Memory B cell (primary cell): ENCODE results near the gene JARID2.

Experiments used
- ATAC-seq: fragments of 150-1000 bp; cut with Tn5 transposase; 2 replicates; pipeline ENCODE4 v1.10.0; 2021; ENCODE audit warnings: low read depth, mild to moderate bottlenecking, moderate library complexity
- DNase-seq, 2 donors: peaks; one replicate each; pipeline ENCODE4 v3.0.0; 2022; ENCODE audit warnings: low spot score in 2 of 2
- H3K27ac Mint-ChIP-seq: one replicate; pipeline ENCODE4 v1.8.0; 2022; ENCODE audit warnings: mild to moderate bottlenecking, moderate library complexity, mixed read lengths
- H3K27me3 Mint-ChIP-seq: one replicate; pipeline ENCODE4 v1.8.0; 2022; ENCODE audit warnings: mixed read lengths
- H3K36me3 Mint-ChIP-seq: one replicate; pipeline ENCODE4 v1.8.0; 2022; ENCODE audit warnings: mild to moderate bottlenecking, mixed read lengths
- H3K4me1 Mint-ChIP-seq: one replicate; pipeline ENCODE4 v1.8.0; 2022; ENCODE audit warnings: mixed read lengths
- H3K4me3 Mint-ChIP-seq: one replicate; pipeline ENCODE4 v1.8.0; 2022; ENCODE audit warnings: mild to moderate bottlenecking, moderate library complexity, mixed read lengths
- H3K9me3 Mint-ChIP-seq: one replicate; pipeline ENCODE4 v1.8.0; 2022; ENCODE audit warnings: mixed read lengths

The JARID2 gene

GRCh38 chr6:15297895-15298590 is 52.2 kb downstream of the JARID2 start:
- DNase-seq = no peak
- ATAC-seq = no peak
- peaks cover 46% of the 10 kb centered on the region for H3K4me1 Mint-ChIP-seq
- H3K9me3 Mint-ChIP-seq = no peaks in the 10 kb centered on the region
- H3K4me3 Mint-ChIP-seq = no peak overlapping the region
- no peak overlapping the region for H3K27ac Mint-ChIP-seq
- H3K27me3 Mint-ChIP-seq = no peaks in the 10 kb centered on the region
- peaks cover 2% of the 10 kb centered on the region for H3K36me3 Mint-ChIP-seq

- Mint-ChIP-seq H3K36me3 (no peaks in the 10 kb centered on the region), H3K27me3 (no peaks in the 10 kb centered on the region), H3K4me1 (peaks cover 49% of the 10 kb centered on the region), H3K4me3 (peak overlapping the region; percentile 43), H3K27ac (peak overlapping the region; percentile 73), H3K9me3 (no peaks in the 10 kb centered on the region)
- DNase-seq = peak; percentile 55
- ATAC-seq = peak; percentile 99
Measured at GRCh38 chr6:15299430-15300131, 53.7 kb downstream of the JARID2 start.

GRCh38 chr6:15301179-15302006 is 55.5 kb downstream of the JARID2 start:
- ATAC-seq (no peak), DNase-seq (no peak)
- Mint-ChIP-seq H3K36me3 (no peaks in the 10 kb centered on the region), H3K27me3 (no peaks in the 10 kb centered on the region), H3K27ac (peak overlapping the region; percentile 35), H3K4me1 (peaks cover 60% of the 10 kb centered on the region), H3K9me3 (no peaks in the 10 kb centered on the region), H3K4me3 (peak overlapping the region; percentile 4)

GRCh38 chr6:15303162-15303919 is 57.5 kb downstream of the JARID2 start:
- ATAC-seq (no peak), DNase-seq (no peak)
- Mint-ChIP-seq H3K27ac (peak overlapping the region; percentile 26), H3K27me3 (no peaks in the 10 kb centered on the region), H3K9me3 (no peaks in the 10 kb centered on the region), H3K4me1 (peaks cover 65% of the 10 kb centered on the region), H3K36me3 (no peaks in the 10 kb centered on the region), H3K4me3 (no peak overlapping the region)

- Mint-ChIP-seq H3K27me3 (no peaks in the 10 kb centered on the region), H3K4me1 (peaks cover 68% of the 10 kb centered on the region), H3K36me3 (no peaks in the 10 kb centered on the region), H3K27ac (peak overlapping the region; percentile 26), H3K4me3 (no peak overlapping the region), H3K9me3 (no peaks in the 10 kb centered on the region)
- ATAC-seq = no peak
- DNase-seq = no peak
Measured at GRCh38 chr6:15303920-15304291, 58.0 kb downstream of the JARID2 start.

GRCh38 chr6:15304337-15305042 is 58.6 kb downstream of the JARID2 start:
- no peak for ATAC-seq
- Mint-ChIP-seq H3K4me3 (no peak overlapping the region), H3K27ac (no peak overlapping the region)

GRCh38 chr6:15305496-15305895 is 59.6 kb downstream of the JARID2 start:
- Mint-ChIP-seq H3K4me1 (peaks cover 64% of the 10 kb centered on the region), H3K36me3 (no peaks in the 10 kb centered on the region), H3K4me3 (peak overlapping the region; percentile 4), H3K27me3 (no peaks in the 10 kb centered on the region), H3K27ac (peak overlapping the region; percentile 69), H3K9me3 (no peaks in the 10 kb centered on the region)
- ATAC-seq (peak; percentile 46), DNase-seq (no peak)

More at GRCh38 chr6:15304337-15305042, 58.6 kb downstream of the JARID2 start:
- DNase-seq = no peak
- Mint-ChIP-seq H3K36me3 (no peaks in the 10 kb centered on the region), H3K9me3 (no peaks in the 10 kb centered on the region), H3K4me1 (peaks cover 67% of the 10 kb centered on the region), H3K27me3 (no peaks in the 10 kb centered on the region)

- H3K9me3 Mint-ChIP-seq = no peaks in the 10 kb centered on the region
- ATAC-seq (peak; percentile 11), DNase-seq (no peak)
- peak overlapping the region; percentile 69 for H3K27ac Mint-ChIP-seq
- no peaks in the 10 kb centered on the region for H3K36me3 Mint-ChIP-seq
- peaks cover 61% of the 10 kb centered on the region for H3K4me1 Mint-ChIP-seq
- H3K4me3 Mint-ChIP-seq = peak overlapping the region; percentile 24
- no peaks in the 10 kb centered on the region for H3K27me3 Mint-ChIP-seq
Measured at GRCh38 chr6:15305909-15306308, 60.0 kb downstream of the JARID2 start.

- peak overlapping the region; percentile 45 for H3K4me3 Mint-ChIP-seq
- no peaks in the 10 kb centered on the region for H3K9me3 Mint-ChIP-seq
- H3K36me3 Mint-ChIP-seq = no peaks in the 10 kb centered on the region
- DNase-seq = no peak
- peaks cover 61% of the 10 kb centered on the region for H3K4me1 Mint-ChIP-seq
- no peaks in the 10 kb centered on the region for H3K27me3 Mint-ChIP-seq
- peak overlapping the region; percentile 83 for H3K27ac Mint-ChIP-seq
- ATAC-seq = peak; percentile 52
Measured at GRCh38 chr6:15308435-15309213, 62.8 kb downstream of the JARID2 start.

- no peaks in the 10 kb centered on the region for H3K36me3 Mint-ChIP-seq
- no peak overlapping the region for H3K4me3 Mint-ChIP-seq
- H3K27ac Mint-ChIP-seq = peak overlapping the region; percentile 54
- no peaks in the 10 kb centered on the region for H3K27me3 Mint-ChIP-seq
- no peaks in the 10 kb centered on the region for H3K9me3 Mint-ChIP-seq
- no peak for DNase-seq
- H3K4me1 Mint-ChIP-seq = peaks cover 64% of the 10 kb centered on the region
- no peak for ATAC-seq
Measured at GRCh38 chr6:15309611-15310283, 63.9 kb downstream of the JARID2 start.

- Mint-ChIP-seq H3K27ac (no peak overlapping the region), H3K36me3 (peaks cover 2% of the 10 kb centered on the region), H3K9me3 (no peaks in the 10 kb centered on the region), H3K4me3 (no peak overlapping the region), H3K4me1 (peaks cover 60% of the 10 kb centered on the region), H3K27me3 (no peaks in the 10 kb centered on the region)
- ATAC-seq (no peak), DNase-seq (no peak)
Measured at GRCh38 chr6:15310680-15311079, 64.8 kb downstream of the JARID2 start.

GRCh38 chr6:15312500-15312899 is 66.6 kb downstream of the JARID2 start:
- Mint-ChIP-seq H3K27ac (no peak overlapping the region), H3K4me3 (peak overlapping the region; percentile 15)
- peak; percentile 23 for ATAC-seq

More at GRCh38 chr6:15312500-15312899, 66.6 kb downstream of the JARID2 start:
- Mint-ChIP-seq H3K27me3 (no peaks in the 10 kb centered on the region), H3K9me3 (no peaks in the 10 kb centered on the region), H3K4me1 (peaks cover 64% of the 10 kb centered on the region), H3K36me3 (peaks cover 2% of the 10 kb centered on the region)
- no peak for DNase-seq
